BLaER1 treated with 17β-estradiol and CSF1 and Interleukin-3, amounts not matched to agents 10 nM and 100 nM (cell line): ENCODE data around the gene PKP4.
A peak's percentile ranks its signal among the peaks of the same experiment; 100 is the strongest.

ENCODE experiments used
- H3K27ac ChIP-seq, 11 experiments: shearing (Covaris generic); formaldehyde crosslinking; 2 replicates each; pipeline ENCODE4 v1.8.1; 2022
- H3K27me3 ChIP-seq, 11 experiments: shearing (Covaris generic); formaldehyde crosslinking; 2 replicates each; pipeline ENCODE4 v1.8.1; 2022
- H3K36me3 ChIP-seq, 11 experiments: shearing (Covaris generic); formaldehyde crosslinking; 2 replicates each; pipeline ENCODE4 v1.8.1; 2022
- H3K4me1 ChIP-seq, 10 experiments: shearing (Covaris generic); formaldehyde crosslinking; 2 replicates each; pipeline ENCODE4 v1.8.1; 2022
- H3K4me2 ChIP-seq, 11 experiments: shearing (Covaris generic); formaldehyde crosslinking; 2 replicates each; pipeline ENCODE4 v1.8.1; 2022
- H3K4me3 ChIP-seq, 10 experiments: shearing (Covaris generic); formaldehyde crosslinking; 2 replicates each; pipeline ENCODE4 v1.8.1; 2022
- H3K9ac ChIP-seq, 11 experiments: shearing (Covaris generic); formaldehyde crosslinking; 2 replicates each; pipeline ENCODE4 v1.8.1; 2022
- H3K9me3 ChIP-seq, 11 experiments: shearing (Covaris generic); formaldehyde crosslinking; replicated peaks in 1 of 11; 2 replicates each; pipeline ENCODE4 v1.8.1; 2022
- H4K20me1 ChIP-seq, 11 experiments: shearing (Covaris generic); formaldehyde crosslinking; 2 replicates each; pipeline ENCODE4 v1.8.1; 2022
- Cebpa-rat ChIP-seq, 11 experiments: shearing (Covaris generic); IDR thresholded peaks; 2 replicates each; pipeline ENCODE4 v1.8.1; 2022

Gene PKP4

GRCh38 chr2:158728422-158728821 lies 271.7 kb downstream of the PKP4 start:
- H3K4me3 ChIP-seq, result no peak overlapping the region
- H3K4me1 ChIP-seq, result peaks cover 0 to 10% (median 4%) of the 10 kb centered on the region in 10 experiments; a peak in 7 of 20 replicates
- no peaks in the 10 kb centered on the region for H3K27me3 ChIP-seq
- no peaks in the 10 kb centered on the region for H3K9me3 ChIP-seq
- no peak overlapping the region for H3K4me2 ChIP-seq
- H3K9ac ChIP-seq, result no peak overlapping the region
- no peak overlapping the region for H3K27ac ChIP-seq
- TF ChIP-seq Cebpa-rat (IDR thresholded peaks at IDR 0.05), result no peak
- no peaks in the 10 kb centered on the region for H3K36me3 ChIP-seq
- no peaks in the 10 kb centered on the region for H4K20me1 ChIP-seq

- Histone ChIP-seq H3K9ac (no peak overlapping the region), H3K36me3 (no peaks in the 10 kb centered on the region), H4K20me1 (no peaks in the 10 kb centered on the region), H3K27ac (no peak overlapping the region), H3K4me1 (peaks cover 0 to 10% (median 4%) of the 10 kb centered on the region in 10 experiments; a peak in 7 of 20 replicates), H3K9me3 (no peaks in the 10 kb centered on the region), H3K4me3 (no peak overlapping the region), H3K4me2 (no peak overlapping the region), H3K27me3 (no peaks in the 10 kb centered on the region)
- TF ChIP-seq Cebpa-rat (IDR thresholded peaks at IDR 0.05), result no peak
Measured at GRCh38 chr2:158729451-158729850, 272.7 kb downstream of the PKP4 start.

- no peaks in the 10 kb centered on the region for H3K9me3 ChIP-seq
- no peaks in the 10 kb centered on the region for H4K20me1 ChIP-seq
- TF ChIP-seq Cebpa-rat (IDR thresholded peaks at IDR 0.05), result no peak
- no peaks in the 10 kb centered on the region for H3K27me3 ChIP-seq
- H3K4me3 ChIP-seq, result no peak overlapping the region
- peaks cover 0 to 10% (median 4%) of the 10 kb centered on the region in 10 experiments; a peak in 7 of 20 replicates for H3K4me1 ChIP-seq
- H3K4me2 ChIP-seq, result peak overlapping the region in 1 of 11 experiments; percentile 5; a peak in 1 of 22 replicates
- no peak overlapping the region for H3K27ac ChIP-seq
- no peaks in the 10 kb centered on the region for H3K36me3 ChIP-seq
- H3K9ac ChIP-seq, result no peak overlapping the region
Measured at GRCh38 chr2:158729873-158730620, 273.3 kb downstream of the PKP4 start.

- TF ChIP-seq Cebpa-rat (IDR thresholded peaks at IDR 0.05), result no peak
- H3K9ac ChIP-seq, result no peak overlapping the region
- H3K36me3 ChIP-seq, result no peaks in the 10 kb centered on the region
- H4K20me1 ChIP-seq, result no peaks in the 10 kb centered on the region
- no peaks in the 10 kb centered on the region for H3K27me3 ChIP-seq
- no peak overlapping the region for H3K4me3 ChIP-seq
- H3K27ac ChIP-seq, result no peak overlapping the region
- H3K4me2 ChIP-seq, result peak overlapping the region in 1 of 11 experiments; percentile 5; a peak in 1 of 22 replicates
- no peaks in the 10 kb centered on the region for H3K9me3 ChIP-seq
- peaks cover 0 to 10% (median 4%) of the 10 kb centered on the region in 10 experiments; a peak in 7 of 20 replicates for H3K4me1 ChIP-seq
Measured at GRCh38 chr2:158730621-158731140, 273.9 kb downstream of the PKP4 start.

GRCh38 chr2:158731386-158731785 lies 274.6 kb downstream of the PKP4 start:
- Histone ChIP-seq H3K27me3 (no peaks in the 10 kb centered on the region), H4K20me1 (no peaks in the 10 kb centered on the region), H3K36me3 (no peaks in the 10 kb centered on the region), H3K4me1 (peaks cover 0 to 10% (median 4%) of the 10 kb centered on the region in 10 experiments; a peak in 7 of 20 replicates), H3K27ac (no peak overlapping the region), H3K9me3 (no peaks in the 10 kb centered on the region), H3K9ac (no peak overlapping the region), H3K4me3 (no peak overlapping the region), H3K4me2 (no peak overlapping the region)
- no peak for TF ChIP-seq Cebpa-rat (IDR thresholded peaks at IDR 0.05)
